ENCODE data around the gene ANO7.
"Not testable (repeated sequence)": the region's sequence is repeated elsewhere in the genome, so short reads cannot be mapped to it uniquely, and the experiment has no call there.

Gene ANO7

DNA sequence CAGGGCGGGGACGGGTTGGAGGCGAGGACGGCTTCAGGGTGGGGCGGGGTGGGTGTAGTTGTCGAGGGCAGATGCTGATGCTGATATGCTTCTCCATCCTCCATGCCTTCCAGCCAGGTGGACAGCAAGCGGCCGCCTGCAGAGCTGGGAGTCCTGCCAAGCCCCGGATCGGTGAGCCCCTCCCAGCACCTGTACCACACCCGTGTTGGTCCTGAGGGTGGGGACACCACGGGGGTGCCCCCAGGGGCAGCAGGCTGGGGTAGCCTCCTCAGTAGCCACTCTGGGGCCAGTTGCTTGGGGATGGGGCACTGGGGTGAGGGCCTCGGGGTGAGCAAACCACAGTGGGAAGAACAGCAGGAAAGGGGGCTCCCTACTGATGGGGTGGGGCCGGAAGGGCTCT is 2.6 kb downstream of the ANO7 start:
- no peak for DNase-seq

DNA sequence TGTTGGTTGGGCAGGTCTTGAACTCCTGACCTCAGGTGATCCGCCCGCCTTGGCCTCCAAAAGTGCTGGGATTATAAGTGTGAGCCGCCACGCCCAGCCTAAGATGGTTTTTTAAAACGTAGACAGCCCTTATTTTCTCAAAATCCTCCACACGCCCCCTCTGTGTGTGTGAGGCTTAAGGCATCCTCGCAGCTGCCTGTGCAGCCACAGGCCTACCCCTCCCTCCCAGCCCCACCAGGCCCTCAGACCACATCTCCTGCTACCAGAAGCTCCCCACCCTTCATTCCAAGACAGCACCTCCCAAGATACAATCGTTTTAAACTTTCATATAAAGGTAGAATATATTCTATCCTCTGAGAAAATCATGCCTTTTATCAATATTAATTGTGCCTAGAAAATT is 4.8 kb downstream of the ANO7 start:
- no peak for DNase-seq

DNA sequence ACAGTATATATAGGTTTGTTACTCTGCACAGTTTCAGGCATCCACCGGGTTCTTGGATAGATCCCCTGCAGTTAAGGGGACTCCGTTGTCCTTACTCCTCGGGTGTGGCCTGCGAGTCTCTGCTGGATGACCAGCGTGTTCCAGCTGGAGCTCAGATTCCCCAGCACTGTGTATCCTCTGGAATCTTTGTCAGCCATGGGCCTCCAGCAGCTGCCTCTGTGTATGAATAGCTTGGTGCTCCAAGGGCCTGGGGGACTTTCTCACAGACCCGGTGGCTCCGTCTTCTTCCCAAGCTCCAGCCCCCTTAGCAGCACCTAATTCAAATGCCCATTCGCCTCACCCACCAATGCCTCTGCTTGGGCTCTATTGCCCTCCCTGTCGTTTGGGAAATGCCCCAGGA is 6.3 kb downstream of the ANO7 start:
- no peak for DNase-seq

DNA sequence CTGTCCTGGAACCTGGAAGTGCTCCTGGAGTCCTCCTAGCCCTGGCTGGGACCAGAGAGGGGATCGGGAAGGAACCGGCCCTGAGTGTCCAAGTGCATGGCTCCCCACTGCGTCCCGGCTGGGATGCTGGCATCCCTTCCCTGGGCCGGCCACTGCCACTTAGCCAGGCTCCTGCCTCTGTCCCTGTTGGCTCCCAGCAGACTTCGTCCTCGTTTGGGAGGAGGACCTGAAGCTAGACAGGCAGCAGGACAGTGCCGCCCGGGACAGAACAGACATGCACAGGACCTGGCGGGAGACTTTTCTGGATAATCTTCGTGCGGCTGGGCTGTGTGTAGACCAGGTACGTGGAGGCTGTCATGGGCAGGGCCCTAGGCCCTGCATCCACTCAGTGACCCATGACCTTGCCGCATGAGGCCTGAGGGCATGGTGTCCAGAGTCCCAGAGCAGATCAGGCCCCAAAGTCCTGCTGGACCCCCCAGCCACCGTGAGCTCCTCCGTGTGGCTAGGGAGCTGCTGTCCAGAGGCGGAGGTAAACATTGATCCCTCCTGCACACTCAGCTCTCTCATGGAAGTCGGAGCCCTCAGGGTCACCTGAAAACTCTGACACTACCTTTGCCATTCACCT is 7.1 kb downstream of the ANO7 start:
- DNase-seq = no peak

DNA sequence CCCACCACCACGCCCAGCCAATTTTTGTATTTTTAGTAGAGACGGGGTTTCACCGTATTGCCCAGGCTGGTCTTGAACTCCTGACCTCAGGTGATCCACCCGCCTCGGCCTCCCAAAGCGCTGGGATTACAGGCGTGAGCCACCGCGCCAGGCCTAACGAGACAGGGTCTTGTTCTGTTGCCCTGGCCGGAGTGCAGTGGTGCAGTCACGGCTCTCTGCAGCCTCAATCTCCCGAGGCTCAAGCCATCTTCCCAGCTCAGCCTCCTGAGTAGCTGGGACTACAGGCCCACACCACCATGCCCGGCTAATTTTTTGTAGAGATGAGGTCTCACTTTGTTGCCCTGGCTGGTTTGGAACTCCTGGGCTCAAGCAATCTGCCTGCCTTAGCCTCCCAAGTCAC is 8.8 kb downstream of the ANO7 start:
- DNase-seq = not testable (repeated sequence)

DNA sequence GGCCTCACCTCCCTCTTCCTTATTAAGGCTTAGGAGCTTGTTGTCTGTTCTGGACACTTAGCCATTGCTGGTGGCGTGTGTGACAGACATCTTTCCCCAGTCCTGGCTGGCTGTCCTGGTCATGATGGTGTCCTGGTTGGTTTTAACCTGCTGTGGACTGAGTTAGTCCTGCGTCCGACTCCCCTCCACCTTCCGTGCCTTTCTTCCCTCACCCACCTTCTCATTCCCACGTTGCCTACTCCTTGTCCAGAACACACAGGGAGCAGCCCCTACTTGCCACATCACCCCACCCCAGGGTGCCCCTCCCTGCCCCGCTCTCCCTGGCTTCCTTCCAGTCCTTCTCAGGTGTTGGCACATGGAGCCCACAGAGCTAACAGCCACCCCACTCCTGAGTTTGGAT is 9.5 kb downstream of the ANO7 start:
- DNase-seq = no peak

DNA sequence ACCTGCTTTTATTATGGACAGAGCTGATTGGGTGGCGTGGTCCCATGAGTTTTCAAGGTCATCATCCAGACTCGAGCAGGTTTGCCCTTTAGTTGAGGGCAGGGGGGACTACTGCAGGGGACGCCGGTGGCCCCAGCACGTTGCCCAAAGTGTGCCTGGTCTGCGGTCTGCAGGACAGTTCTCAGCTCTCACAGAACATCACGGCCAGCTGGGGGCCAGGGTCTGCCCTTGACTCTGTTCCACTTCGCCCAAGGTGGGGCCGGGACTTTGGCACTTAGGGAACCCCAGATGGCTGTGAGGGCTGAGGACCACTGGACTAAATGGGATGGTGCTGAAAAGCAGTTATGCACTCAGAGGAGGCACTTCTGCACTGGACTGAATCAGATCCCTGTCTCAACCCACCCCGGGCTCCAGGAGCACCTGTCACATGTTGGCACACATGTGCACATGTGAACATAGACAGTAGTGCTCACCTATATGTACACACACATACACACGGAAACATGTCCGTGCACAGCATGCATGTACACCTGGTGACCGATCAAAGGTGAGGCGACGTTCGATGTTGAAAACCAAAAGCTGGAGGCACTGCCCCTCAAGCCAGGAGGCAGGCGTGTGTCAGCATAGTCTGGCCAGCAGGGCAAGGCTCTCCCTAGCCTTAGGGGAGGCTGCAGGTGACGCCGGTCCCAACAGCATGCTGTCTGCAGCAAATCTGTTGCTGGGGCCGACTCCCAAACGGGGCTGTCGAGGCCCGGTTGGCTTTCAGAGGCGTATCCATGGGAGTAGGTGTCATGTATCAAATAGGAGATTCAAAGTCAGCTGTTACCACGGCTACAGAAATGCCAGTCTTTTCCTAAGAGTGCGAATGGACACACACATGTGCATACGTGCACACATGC is 10.2 kb downstream of the ANO7 start:
- no peak for DNase-seq

DNA sequence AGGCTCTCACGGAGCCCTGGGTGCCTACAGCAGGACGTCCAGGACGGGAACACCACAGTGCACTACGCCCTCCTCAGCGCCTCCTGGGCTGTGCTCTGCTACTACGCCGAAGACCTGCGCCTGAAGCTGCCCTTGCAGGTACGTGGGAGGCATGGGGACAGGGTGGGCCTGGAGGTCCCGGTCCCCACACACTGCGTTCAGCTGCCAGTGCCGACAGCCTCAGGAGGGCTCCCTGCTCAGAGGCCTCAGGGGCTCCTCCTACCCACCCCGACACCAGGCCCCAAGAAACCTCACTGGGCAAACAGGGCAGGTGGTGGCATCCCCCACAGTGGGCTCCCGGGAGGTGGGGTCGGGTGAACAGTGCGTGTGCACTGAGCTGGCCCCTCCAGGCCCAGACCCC is 10.8 kb downstream of the ANO7 start:
- DNase-seq = no peak

DNA sequence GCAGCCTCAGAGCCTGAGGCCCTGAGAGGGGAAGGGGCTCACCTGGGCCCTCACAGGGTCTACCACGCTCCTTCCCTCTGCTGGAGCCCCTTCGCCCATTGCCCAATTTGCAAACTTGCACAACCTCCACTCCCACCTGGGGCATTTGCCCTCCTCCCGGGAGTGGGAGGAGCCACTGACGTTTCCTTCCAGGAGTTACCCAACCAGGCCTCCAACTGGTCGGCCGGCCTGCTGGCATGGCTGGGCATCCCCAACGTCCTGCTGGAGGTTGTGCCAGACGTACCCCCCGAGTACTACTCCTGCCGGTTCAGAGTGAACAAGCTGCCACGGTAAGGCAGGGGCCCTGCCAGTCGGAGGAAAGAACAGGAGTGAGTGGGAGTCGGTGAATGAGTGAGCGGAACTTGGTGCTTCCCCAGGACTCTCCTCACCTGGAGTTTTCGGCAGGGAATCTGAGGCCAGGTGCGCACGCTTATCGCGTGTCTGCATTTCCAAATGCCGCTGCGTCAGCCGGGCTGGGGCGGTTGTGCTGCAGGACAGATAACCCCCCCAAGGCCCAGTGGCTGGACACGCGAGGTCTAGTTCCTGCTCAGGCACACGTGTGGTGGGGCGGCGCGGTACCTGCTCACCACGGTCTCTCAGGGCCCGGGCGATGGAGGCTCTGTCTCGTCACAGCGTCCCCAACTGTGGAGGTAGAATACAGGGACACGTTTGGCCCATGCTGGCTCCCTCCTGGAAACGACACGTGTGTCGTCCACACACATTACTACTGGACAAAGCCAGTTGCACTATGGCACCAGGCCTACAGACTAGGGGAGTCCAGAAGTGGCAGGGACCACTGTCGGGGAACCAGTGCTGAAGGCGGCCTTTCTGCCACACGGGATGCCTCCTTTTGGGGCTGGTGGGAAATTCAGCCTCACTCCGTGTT is 11.7 kb downstream of the ANO7 start:
- no peak for DNase-seq

DNA sequence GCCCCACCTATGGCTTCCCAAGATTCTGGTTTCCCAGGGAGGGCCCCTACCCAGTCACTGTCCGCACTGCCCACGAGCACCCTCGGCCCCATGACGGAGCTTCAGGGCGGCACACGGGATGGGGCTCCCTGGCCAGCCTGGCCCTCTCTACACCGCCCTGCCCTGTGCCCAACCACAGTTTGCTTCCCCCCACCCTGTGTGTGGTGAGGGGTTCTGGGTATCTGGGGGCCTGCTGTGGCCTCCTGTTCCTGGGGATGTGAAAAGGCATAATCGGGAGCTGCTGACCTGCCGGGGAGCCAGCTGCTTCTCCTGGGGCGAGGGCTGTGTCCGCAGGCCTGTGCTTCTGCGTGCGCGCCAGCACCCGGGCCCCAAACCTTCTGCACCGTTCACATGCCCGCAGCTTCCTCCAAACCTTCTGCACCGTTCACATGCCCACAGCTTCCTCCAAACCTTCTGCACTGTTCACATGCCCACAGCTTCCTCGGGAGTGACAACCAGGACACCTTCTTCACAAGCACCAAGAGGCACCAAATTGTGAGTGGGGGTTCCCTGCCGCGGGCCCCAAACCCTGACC is 12.4 kb downstream of the ANO7 start:
- no peak for DNase-seq

DNA sequence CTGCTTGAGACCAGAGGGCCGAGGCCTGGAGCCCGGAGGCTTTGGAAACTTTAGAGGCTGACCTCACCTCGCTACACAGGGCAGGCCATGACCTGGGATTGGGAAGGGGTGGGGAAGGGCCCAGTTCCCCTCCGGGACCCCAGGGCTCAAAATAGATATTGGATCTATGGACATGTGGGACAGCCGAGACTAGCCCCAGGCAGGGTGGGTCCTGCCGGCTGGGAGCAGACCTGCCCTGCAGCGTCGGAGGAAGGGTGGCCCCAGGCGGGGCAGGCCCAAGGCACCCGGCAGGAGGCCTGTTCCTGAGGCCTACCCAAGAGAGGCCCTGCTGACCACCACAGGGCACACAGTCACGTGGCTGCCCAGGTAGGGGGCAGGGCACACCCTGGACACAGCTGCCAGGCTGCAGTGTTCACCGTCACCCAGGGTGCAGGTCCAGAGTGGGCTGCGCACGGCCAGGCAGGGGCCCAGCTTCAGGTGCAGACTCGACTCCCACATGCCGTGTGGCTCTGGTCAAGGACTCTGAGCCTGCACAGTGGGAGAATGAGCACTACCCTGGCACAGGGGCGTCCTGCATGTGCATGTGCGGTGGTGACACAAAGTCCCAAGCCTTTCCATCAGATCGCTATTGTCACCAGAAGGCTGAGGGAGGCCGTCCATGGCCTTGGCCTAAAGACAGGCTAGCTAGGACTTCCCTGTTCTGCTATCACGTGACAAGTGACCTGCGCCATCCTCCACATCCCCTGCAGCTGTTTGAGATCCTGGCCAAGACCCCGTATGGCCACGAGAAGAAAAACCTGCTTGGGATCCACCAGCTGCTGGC is 13.2 kb downstream of the ANO7 start:
- no peak for DNase-seq

DNA sequence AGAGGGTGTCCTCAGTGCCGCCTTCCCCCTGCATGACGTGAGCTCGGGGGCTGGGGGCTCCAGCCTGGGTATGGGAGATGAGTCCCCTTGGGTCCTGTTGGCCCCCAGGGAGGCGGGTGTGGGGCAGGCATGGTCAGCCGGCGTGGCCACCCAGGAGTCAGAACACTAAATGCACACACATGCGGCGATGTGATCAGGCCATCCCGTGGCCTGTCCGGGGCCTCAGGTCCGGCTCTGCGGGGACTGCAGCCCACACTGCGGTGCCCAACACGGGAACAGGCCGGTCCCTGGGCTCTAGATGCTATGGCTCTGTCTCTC is 13.8 kb downstream of the ANO7 start:
- no peak for DNase-seq

DNA sequence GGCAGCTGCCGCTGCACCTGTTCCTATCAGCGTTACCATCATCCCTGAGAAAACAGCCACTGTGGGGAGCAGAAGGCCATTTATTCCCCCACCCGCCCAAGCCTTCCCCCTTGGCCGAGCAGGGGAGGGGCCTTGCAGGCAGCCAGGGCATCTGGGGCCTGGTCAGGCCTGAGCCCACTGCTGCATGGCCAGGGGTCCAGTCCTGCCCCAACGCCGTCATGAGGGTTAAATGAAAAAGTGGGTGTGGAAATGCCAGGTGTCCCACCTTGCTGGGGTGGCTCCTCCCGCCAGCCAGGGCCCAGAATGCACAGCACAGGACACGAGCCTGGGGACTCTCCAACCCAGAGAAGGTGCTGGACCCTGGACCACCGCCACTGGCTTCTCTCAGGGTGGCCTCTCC is 14.2 kb downstream of the ANO7 start:
- DNase-seq = no peak

DNA sequence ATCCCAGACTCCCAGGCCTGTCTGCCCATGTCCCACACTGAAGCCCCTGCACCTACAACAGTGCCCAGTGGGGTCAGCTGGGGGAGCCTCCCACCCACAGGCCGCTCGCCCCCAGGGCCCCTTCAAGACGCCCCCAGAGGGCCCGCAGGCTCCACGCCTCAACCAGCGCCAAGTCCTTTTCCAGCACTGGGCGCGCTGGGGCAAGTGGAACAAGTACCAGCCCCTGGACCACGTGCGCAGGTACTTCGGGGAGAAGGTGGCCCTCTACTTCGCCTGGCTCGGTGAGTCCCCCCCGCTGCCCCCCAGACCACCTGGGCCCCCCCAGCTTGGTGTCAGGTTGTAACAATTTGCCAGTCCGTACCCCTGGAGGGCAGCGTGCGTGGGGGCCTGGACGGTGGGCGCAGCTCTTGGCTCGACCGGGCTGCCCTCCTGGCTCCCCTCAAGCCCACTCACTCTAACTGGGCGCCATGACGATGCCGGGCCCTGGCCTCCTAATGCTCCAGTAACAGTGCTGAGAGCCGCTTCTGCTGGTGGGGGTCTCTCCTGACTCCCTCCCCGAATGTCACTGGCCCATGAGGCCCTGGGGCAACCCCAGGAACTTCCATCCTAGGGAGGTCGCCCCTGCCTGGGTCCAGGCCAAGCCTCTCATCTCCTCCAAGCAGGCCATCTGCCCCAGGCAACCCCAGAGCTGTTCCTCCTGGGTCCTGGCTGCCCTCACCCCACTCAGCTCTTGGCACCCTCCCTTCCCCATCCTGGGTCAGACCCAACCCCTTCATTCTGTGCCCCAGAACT is 14.9 kb downstream of the ANO7 start:
- no peak for DNase-seq

DNA sequence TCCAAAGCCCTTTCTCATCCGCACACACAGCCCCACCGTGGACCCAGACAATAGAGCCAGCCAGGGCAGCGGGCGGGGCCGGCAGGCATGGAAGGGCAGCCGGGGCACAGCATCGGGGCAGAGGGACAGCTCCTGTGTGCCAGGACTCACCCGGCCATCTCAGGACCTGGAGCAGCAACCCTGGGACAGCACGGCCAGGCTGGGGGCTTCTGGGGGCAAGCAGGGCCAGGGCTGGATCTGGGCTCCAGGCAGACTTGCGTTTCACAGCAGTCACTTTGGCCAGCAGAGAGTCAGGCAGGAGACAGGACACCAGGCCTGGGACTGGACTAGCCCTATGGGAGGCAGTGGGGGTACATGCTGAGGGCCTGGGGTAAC is 15.5 kb downstream of the ANO7 start:
- DNase-seq = no peak

DNA sequence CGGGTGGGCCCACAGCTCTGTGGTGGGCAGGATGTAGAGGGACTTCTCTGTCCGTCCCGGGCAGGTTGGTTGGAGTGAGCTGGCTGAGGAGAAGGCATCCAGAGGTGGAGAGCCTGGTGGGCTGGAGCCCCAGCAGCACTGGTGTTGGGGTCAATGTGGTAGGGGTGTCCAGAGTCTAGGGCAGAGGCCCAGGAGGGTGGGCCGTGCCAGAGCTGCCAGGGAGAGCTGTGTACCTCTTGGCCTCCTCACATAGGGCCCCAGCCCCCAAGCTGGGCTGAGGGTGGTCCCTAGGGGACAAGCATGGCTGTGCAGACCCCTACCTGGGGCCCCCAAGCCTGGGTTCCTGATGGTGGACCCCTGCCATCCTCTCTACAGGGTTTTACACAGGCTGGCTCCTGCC is 16.0 kb downstream of the ANO7 start:
- no peak for DNase-seq

DNA sequence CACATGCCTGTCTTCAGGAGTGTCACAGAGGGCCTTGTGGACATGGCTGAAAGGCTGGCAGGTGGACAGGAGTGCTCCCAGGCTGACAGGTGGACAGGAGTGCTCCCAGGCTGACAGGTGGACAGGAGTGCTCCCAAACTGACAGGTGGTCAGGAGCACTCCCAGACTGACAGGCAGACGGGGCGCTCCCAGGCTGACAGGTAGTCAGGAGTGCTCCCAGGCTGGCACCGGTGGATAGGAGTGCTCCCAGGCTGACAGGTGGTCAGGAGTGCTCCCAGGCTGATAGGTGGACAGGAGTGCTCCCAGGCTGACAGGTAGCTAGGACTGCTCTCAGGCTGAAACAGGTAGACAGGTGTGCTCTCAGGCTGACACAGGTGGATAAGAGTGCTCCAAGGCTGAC is 16.6 kb downstream of the ANO7 start:
- no peak for DNase-seq

DNA sequence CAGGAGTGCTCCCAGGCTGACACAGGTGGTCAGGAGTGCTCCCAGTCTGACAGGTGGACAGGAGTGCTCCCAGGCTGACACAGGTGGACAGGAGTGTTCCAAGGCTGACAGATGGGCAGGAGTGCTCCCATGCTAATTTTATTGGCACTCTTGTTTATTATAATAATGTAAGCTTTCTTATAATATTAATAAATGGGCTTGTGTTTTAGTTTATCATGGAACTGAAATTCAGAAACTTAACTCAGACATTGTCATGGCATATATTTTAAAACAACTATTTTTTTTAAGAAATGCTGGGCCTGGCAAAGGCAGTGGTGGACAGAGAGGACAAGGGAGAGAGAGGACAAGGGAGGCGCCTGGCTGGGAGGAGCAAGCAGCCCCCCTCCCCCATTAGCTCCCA is 18.7 kb downstream of the ANO7 start:
- DNase-seq = no peak

DNA sequence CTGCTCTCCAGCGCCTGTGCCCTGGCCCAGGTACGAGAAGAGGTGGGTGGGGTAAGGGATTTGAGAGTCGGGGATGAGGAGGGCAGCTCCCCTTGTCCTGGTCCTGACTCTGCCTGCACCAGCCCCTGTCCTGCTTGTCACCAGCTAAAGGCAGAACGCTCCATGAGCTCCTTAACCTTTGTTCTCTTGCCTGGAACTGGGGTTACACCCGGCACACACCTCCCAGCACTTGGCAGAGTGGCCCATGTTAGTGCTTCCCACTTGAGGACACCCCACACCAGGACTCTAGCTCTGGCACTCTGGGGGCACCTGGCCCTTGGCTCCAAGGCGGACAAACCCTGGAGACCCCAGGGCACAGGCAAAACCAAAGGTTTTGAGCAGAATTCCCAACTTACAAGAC is 19.2 kb downstream of the ANO7 start:
- DNase-seq = no peak

DNA sequence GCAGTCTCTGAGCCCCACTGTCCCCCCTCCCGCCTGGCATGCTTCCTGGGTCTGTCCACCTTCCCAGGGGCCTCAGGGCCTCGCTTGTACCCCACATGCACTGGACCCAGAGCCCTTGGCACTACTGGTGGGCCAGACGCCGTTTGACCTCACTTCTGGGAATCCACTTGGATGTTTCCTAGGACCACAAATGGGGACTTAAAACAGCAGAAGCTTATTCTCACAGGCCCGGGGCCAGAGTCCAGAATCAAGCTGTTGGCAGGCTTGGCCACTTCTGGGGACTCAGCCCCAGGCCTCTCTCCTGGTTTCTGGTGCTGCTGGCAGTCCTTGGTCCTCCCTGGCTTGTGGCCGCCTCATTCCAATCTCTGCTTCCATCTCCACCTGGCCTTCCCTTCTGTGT is 19.6 kb downstream of the ANO7 start:
- DNase-seq = no peak

DNA sequence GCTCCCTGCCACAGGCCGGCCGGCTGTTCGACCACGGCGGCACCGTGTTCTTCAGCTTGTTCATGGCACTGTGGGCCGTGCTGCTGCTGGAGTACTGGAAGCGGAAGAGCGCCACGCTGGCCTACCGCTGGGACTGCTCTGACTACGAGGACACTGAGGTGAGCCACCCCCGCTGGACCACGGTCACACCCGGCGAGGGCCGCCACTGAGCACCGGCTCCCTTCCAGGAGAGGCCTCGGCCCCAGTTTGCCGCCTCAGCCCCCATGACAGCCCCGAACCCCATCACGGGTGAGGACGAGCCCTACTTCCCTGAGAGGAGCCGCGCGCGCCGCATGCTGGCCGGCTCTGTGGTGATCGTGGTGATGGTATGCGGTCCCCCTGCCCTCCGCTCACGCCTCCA is 20.8 kb downstream of the ANO7 start:
- no peak for DNase-seq

DNA sequence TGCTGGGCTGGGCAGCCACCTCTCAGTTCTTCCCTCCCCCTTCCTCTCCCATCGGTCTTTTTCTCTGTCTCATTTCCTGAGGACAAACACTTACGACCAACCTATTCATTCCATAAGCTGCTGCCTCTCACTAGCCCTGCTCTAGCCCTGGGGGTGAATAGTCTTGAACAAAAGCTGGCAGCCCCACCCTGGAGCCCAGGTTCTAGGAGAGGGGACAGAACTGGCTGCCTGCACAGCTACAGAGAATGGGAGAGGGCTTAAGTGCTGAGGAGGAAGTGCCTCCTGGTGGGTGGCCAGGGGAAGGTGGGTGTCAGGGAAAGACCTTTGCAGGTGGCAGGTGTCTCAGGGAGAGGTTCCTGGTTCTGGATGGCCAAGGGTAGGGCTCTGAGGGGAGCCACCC is 22.8 kb downstream of the ANO7 start:
- DNase-seq = no peak
